Measurements from ENCODE around the gene ENTPD2.

The ENTPD2 gene

DNA sequence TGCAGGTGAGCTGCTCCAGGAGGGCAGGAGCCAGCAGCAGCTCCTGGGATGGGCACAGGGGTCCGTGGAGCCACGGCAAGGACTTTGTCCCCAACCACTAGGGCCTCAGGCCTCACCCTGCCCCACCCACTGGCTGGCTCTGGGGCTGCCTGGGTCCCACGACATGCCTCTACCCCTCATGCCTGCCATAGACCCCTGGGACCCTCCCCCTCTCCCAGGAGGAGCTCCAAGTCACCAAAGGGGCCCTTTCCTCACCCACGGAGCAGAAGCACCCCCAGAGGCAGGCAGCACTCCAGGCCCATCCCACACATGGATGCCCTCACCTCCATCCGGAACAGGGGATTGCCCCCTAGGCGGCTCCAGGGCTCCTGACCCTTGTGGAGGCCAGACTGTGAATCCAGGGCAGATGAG is 32.3 kb downstream of the ENTPD2 start:
- TF ChIP-seq EZH2phosphoT487 (conservative IDR thresholded peaks at IDR 0.05; ENCODE audit: low read length): no peak
- TF ChIP-seq, protein P1, sequence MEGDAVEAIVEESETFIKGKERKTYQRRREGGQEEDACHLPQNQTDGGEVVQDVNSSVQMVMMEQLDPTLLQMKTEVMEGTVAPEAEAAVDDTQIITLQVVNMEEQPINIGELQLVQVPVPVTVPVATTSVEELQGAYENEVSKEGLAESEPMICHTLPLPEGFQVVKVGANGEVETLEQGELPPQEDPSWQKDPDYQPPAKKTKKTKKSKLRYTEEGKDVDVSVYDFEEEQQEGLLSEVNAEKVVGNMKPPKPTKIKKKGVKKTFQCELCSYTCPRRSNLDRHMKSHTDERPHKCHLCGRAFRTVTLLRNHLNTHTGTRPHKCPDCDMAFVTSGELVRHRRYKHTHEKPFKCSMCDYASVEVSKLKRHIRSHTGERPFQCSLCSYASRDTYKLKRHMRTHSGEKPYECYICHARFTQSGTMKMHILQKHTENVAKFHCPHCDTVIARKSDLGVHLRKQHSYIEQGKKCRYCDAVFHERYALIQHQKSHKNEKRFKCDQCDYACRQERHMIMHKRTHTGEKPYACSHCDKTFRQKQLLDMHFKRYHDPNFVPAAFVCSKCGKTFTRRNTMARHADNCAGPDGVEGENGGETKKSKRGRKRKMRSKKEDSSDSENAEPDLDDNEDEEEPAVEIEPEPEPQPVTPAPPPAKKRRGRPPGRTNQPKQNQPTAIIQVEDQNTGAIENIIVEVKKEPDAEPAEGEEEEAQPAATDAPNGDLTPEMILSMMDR (IDR thresholded peaks at IDR 0.05; ENCODE audit: insufficient read depth, low read length, poor library complexity, severe bottlenecking): no peak
- Histone ChIP-seq H3K9ac (ENCODE audit: low read length) (no peak overlapping the region), H2AFZ (ENCODE audit: low read depth, low read length, severe bottlenecking) (no peak overlapping the region), H3K4me2 (ENCODE audit: low read depth, low read length, poor library complexity, severe bottlenecking) (no peak overlapping the region), H3K4me3 (ENCODE audit: insufficient read depth, low read length, poor library complexity, severe bottlenecking) (no peak overlapping the region), H3K27ac (ENCODE audit: low read depth, low read length) (no peak overlapping the region), H3K9me2 (replicated peaks; ENCODE audit: insufficient read depth, low read length) (no peaks in the 10 kb centered on the region), H3K27me3 (ENCODE audit: low read length) (no peaks in the 10 kb centered on the region), H3K79me2 (ENCODE audit: insufficient read depth, low read length) (no peaks in the 10 kb centered on the region), H3K9me3 (ENCODE audit: insufficient read depth, low read length) (no peaks in the 10 kb centered on the region), H4K20me1 (ENCODE audit: low read depth, low read length) (no peaks in the 10 kb centered on the region), H3K36me3 (ENCODE audit: low read length) (no peaks in the 10 kb centered on the region), H3F3A (ENCODE audit: insufficient read depth) (no peaks in the 10 kb centered on the region)

DNA sequence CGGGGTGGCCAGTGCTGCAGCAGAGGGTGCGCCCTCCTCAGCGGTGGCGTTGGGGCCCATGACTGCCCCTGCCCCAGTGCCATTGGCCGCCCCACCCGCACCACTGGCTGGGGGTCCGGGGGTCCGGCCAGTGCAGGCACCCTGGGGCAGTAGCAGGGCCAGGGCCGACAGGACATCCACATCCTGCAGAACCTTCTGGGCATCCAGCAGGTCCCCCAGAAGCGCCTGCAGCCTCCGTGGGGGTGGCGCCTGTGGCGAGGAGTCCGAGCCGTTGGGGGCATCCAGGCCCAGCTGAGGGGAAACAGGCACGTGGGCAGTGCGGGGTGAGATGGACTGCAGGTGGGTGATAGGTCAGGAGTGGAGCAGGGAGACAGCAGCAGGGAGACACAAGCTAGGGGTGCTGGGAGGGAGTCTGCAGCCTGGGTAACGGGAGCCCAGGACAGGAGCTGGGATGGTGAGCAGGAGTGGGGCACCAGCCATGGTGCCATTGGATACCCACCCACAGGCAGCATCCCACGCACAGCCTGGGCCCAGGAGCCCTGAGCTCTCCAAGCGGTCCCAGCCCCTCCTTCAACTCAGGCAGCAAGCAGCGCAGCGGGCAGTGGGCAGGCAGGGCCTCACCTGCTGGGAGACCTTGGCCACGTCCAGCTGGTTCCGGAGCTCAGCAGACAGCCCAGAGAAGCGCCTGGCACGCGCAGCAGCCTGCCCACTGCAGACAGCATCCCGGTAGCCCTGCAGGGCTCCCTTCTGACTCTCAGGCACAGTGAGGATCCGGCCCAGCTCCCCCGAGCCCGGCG is 32.9 kb downstream of the ENTPD2 start:
- Histone ChIP-seq H3K27me3 (ENCODE audit: low read length) (no peaks in the 10 kb centered on the region), H3F3A (ENCODE audit: insufficient read depth) (no peaks in the 10 kb centered on the region), H3K9ac (ENCODE audit: low read length) (no peak overlapping the region), H3K36me3 (ENCODE audit: low read length) (no peaks in the 10 kb centered on the region), H2AFZ (ENCODE audit: low read depth, low read length, severe bottlenecking) (no peak overlapping the region), H3K4me2 (ENCODE audit: low read depth, low read length, poor library complexity, severe bottlenecking) (no peak overlapping the region), H3K79me2 (ENCODE audit: insufficient read depth, low read length) (no peaks in the 10 kb centered on the region), H4K20me1 (ENCODE audit: low read depth, low read length) (no peaks in the 10 kb centered on the region), H3K9me3 (ENCODE audit: insufficient read depth, low read length) (no peaks in the 10 kb centered on the region), H3K4me3 (ENCODE audit: insufficient read depth, low read length, poor library complexity, severe bottlenecking) (no peak overlapping the region), H3K9me2 (replicated peaks; ENCODE audit: insufficient read depth, low read length) (no peaks in the 10 kb centered on the region), H3K27ac (ENCODE audit: low read depth, low read length) (no peak overlapping the region)
- TF ChIP-seq, protein P1 (IDR thresholded peaks at IDR 0.05; ENCODE audit: insufficient read depth, low read length, poor library complexity, severe bottlenecking): no peak

DNA sequence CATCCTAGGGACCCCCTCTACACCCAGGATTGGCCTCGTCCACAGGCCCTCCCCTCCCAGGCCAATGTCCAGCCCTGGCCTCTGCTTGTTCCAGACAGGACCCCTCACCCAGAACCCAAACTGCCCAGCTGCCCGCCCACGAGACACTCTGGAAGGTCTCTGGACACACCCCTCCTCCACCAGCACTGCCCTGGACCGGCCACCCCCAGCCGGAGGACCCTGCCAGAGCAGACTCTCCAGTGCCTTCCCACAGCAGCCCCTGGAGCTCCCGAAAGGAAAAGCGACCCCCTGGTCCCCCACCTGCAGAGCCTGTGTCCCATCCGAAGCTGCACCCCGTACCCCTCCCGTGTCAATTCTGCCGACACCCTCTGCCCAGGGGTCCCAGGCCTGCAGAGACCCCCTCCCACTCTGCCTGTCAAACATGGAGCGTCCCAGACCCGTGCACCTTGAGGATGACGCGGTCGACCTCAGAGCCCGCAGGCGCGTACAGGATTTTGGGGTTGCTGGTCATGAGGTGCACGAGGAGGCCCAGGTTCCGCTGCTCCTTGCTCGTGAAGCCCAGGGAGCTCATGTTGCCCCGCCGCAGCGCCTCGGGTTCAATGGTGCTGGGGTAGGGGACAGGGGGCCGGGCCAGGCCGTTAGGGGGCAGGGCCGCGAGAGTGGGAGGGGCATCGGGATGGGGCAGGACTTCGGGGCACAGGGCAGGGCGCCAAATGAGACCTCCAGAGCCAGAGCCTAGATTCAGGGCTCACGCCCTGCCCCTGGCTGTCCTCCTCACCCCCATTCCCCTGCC is 33.8 kb downstream of the ENTPD2 start:
- H3K9ac ChIP-seq (ENCODE audit: low read length): no peak overlapping the region
- H3K36me3 ChIP-seq (ENCODE audit: low read length): no peaks in the 10 kb centered on the region

More for the DNA sequence above, 33.8 kb downstream of the ENTPD2 start:
- H4K20me1 ChIP-seq (ENCODE audit: low read depth, low read length): no peaks in the 10 kb centered on the region
- no peak overlapping the region for H3K4me2 ChIP-seq (ENCODE audit: low read depth, low read length, poor library complexity, severe bottlenecking)
- TF ChIP-seq EZH2phosphoT487 (conservative IDR thresholded peaks at IDR 0.05; ENCODE audit: low read length): no peak
- TF ChIP-seq, protein P1 (IDR thresholded peaks at IDR 0.05; ENCODE audit: insufficient read depth, low read length, poor library complexity, severe bottlenecking): no peak
- H3K27ac ChIP-seq (ENCODE audit: low read depth, low read length): no peak overlapping the region
- H3K79me2 ChIP-seq (ENCODE audit: insufficient read depth, low read length): no peaks in the 10 kb centered on the region
- no peaks in the 10 kb centered on the region for H3K9me3 ChIP-seq (ENCODE audit: insufficient read depth, low read length)
- H3K4me3 ChIP-seq (ENCODE audit: insufficient read depth, low read length, poor library complexity, severe bottlenecking): no peak overlapping the region
- H3K27me3 ChIP-seq (ENCODE audit: low read length): no peaks in the 10 kb centered on the region
- H2AFZ ChIP-seq (ENCODE audit: low read depth, low read length, severe bottlenecking): no peak overlapping the region
- H3F3A ChIP-seq (ENCODE audit: insufficient read depth): no peaks in the 10 kb centered on the region
- no peaks in the 10 kb centered on the region for H3K9me2 ChIP-seq (replicated peaks; ENCODE audit: insufficient read depth, low read length)
